H1 (cell line): ENCODE data around the gene CAPN8. TPM values are rescaled to one million over a fixed set of nuclear protein-coding genes. Genes with fewer than 3 reads are reported as not detected.

ENCODE experiments used
- CTCF ChIA-PET: fragments of 300-600 bp; sonication (Branson Sonifier 250); formaldehyde crosslinking; loops from one replicate; lab custom pipeline; 2021; ENCODE audit not compliant: partially characterized antibody; lab: Charles Lee
- POLR2A ChIA-PET: fragments of 300-600 bp; sonication (Branson Sonifier 250); formaldehyde crosslinking; loops from one replicate; lab custom pipeline; 2021; ENCODE audit warnings: inconsistent platforms; ENCODE audit not compliant: partially characterized antibody; lab: Charles Lee
- DNase-seq, 2 experiments: peaks; one replicate each; pipeline versions ENCODE4 v3.0.0 to v3.0.0-alpha.2; 2010 to 2022; ENCODE audit warnings: low spot score in 2 of 2, low read depth in 1 of 2, mixed read lengths in 1 of 2
- FAIRE-seq: peaks from 2 replicates; lab custom pipeline; 2011; peaks lifted over from hg19 to GRCh38; lab: Jason Lieb, UNC
- H2AFZ ChIP-seq: 2 replicates; pipeline ENCODE4 v1.8.1; 2012; ENCODE audit warnings: low read length, inconsistent platforms
- H2AK5ac ChIP-seq: 2 replicates; pipeline ENCODE4 v1.6.1; 2013; ENCODE audit warnings: low read depth, low read length
- H2BK120ac ChIP-seq: replicated peaks from 2 replicates; pipeline ENCODE3; 2013; ENCODE audit warnings: low read depth, low read length, inconsistent platforms
- H2BK12ac ChIP-seq: 2 replicates; pipeline ENCODE4 v1.6.1; 2013; ENCODE audit warnings: low read depth, low read length
- H2BK15ac ChIP-seq: 2 replicates; pipeline ENCODE4 v1.6.1; 2013; ENCODE audit warnings: low read length
- H2BK20ac ChIP-seq: 2 replicates; pipeline ENCODE4 v1.6.1; 2013; ENCODE audit warnings: low read length
- H2BK5ac ChIP-seq: 2 replicates; pipeline ENCODE4 v1.6.1; 2013; ENCODE audit warnings: low read depth, low read length
- H3K14ac ChIP-seq: 2 replicates; pipeline ENCODE4 v1.6.1; 2013; ENCODE audit warnings: inconsistent platforms; ENCODE audit not compliant: insufficient read length
- H3K18ac ChIP-seq: 2 replicates; pipeline ENCODE4 v1.6.1; 2013; ENCODE audit warnings: low read length; ENCODE audit errors: extremely low read depth
- H3K23ac ChIP-seq: 2 replicates; pipeline ENCODE4 v1.6.1; 2013; ENCODE audit warnings: inconsistent platforms; ENCODE audit not compliant: insufficient read length
- H3K23me2 ChIP-seq: 2 replicates; pipeline ENCODE4 v1.6.1; 2013; ENCODE audit warnings: low read depth, low read length
- H3K27ac ChIP-seq: 2 replicates; pipeline ENCODE4 v1.6.1; 2011; ENCODE audit warnings: low read depth, low read length, inconsistent platforms
- H3K27me3 ChIP-seq, 4 experiments: replicated peaks in 1 of 4; 1 replicate in 1 of 4; 2 replicates in 3 of 4; pipeline versions ENCODE4 v1.6.1 to v1.8.1; 2011 to 2013; ENCODE audit warnings: low read length in 3 of 4, mild to moderate bottlenecking in 3 of 4, inconsistent platforms in 2 of 4, mixed read lengths in 2 of 4, moderate library complexity in 1 of 4; ENCODE audit not compliant: control insufficient read depth in 3 of 4, insufficient read depth in 3 of 4; ENCODE audit errors: extremely low read depth in 1 of 4
- H3K36me3 ChIP-seq, 4 experiments: 2 replicates each; pipeline versions ENCODE4 v1.6.1 to v1.8.1; 2011 to 2013; ENCODE audit warnings: mild to moderate bottlenecking in 4 of 4, low read length in 3 of 4, moderate library complexity in 2 of 4, control low read depth in 1 of 4, inconsistent platforms in 1 of 4; ENCODE audit not compliant: insufficient read depth in 4 of 4, control insufficient read depth in 2 of 4
- H3K4ac ChIP-seq: replicated peaks from 2 replicates; pipeline ENCODE3; 2013; ENCODE audit warnings: low read length, low read depth, mixed read lengths, inconsistent platforms; ENCODE audit not compliant: insufficient read length
- H3K4me1 ChIP-seq, 4 experiments: replicated peaks in 1 of 4; 1 replicate in 1 of 4; 2 replicates in 3 of 4; pipeline versions ENCODE4 v1.6.1 to v1.8.1; 2011 to 2013; ENCODE audit warnings: low read length in 3 of 4, inconsistent platforms in 2 of 4, mixed read lengths in 1 of 4; ENCODE audit not compliant: insufficient read depth in 4 of 4, control insufficient read depth in 3 of 4
- H3K4me2 ChIP-seq, 2 experiments: 2 replicates each; pipeline versions ENCODE4 v1.6.1 to v1.8.1; 2011 to 2013; ENCODE audit warnings: low read depth in 2 of 2, low read length in 2 of 2, control low read depth in 1 of 2, inconsistent platforms in 1 of 2, mild to moderate bottlenecking in 1 of 2; ENCODE audit not compliant: insufficient read depth in 1 of 2
- H3K4me3 ChIP-seq, 4 experiments: fragments of 200-600, 300-600 bp in 1 of 4; sonication (generic), shearing (Covaris generic), sonication (Bioruptor Twin) in 1 of 4; 2 replicates each; pipeline versions ENCODE4 v1.5.1 to v1.8.1; 2011 to 2016; ENCODE audit warnings: low read length in 4 of 4, low read depth in 3 of 4, control low read depth in 2 of 4, inconsistent platforms in 2 of 4, mild to moderate bottlenecking in 2 of 4, mixed read lengths in 1 of 4, moderate library complexity in 1 of 4; ENCODE audit not compliant: insufficient read depth in 2 of 4; ENCODE audit errors: extremely low read depth in 1 of 4
- H3K56ac ChIP-seq: replicated peaks from 2 replicates; pipeline ENCODE3; 2013; ENCODE audit warnings: low read depth, mild to moderate bottlenecking, mixed read lengths, low read length, inconsistent platforms; ENCODE audit not compliant: insufficient read length
- H3K79me1 ChIP-seq: 2 replicates; pipeline ENCODE4 v1.6.1; 2013; ENCODE audit warnings: low read depth, low read length, control low read depth
- H3K79me2 ChIP-seq, 2 experiments: 2 replicates each; pipeline versions ENCODE4 v1.6.1 to v1.8.1; 2012 to 2013; ENCODE audit warnings: low read length in 2 of 2, mild to moderate bottlenecking in 2 of 2, inconsistent platforms in 1 of 2; ENCODE audit not compliant: insufficient read depth in 2 of 2, control insufficient read depth in 1 of 2
- H3K9ac ChIP-seq, 4 experiments: replicated peaks in 1 of 4; 1 replicate in 1 of 4; 2 replicates in 3 of 4; pipeline versions ENCODE4 v1.6.1 to v1.8.1; 2011 to 2013; ENCODE audit warnings: low read depth in 3 of 4, low read length in 3 of 4, control low read depth in 2 of 4, mild to moderate bottlenecking in 2 of 4, moderate library complexity in 2 of 4, inconsistent platforms in 1 of 4; ENCODE audit errors: extremely low read depth in 1 of 4
- H3K9me3 ChIP-seq, 2 experiments: 2 replicates each; pipeline versions ENCODE4 v1.6.1 to v1.8.1; 2012 to 2013; ENCODE audit warnings: mild to moderate bottlenecking in 2 of 2, moderate library complexity in 2 of 2, control low read depth in 1 of 2, inconsistent platforms in 1 of 2, low read depth in 1 of 2, low read length in 1 of 2, mixed read lengths in 1 of 2; ENCODE audit not compliant: insufficient read depth in 2 of 2
- H4K20me1 ChIP-seq, 2 experiments: replicated peaks in 1 of 2; 2 replicates each; pipeline versions ENCODE3 to v1.8.1; 2011 to 2013; ENCODE audit warnings: inconsistent platforms in 2 of 2, low read length in 2 of 2, mild to moderate bottlenecking in 1 of 2; ENCODE audit not compliant: insufficient read depth in 2 of 2, control insufficient read depth in 1 of 2
- H4K5ac ChIP-seq: 2 replicates; pipeline ENCODE4 v1.6.1; 2013; ENCODE audit warnings: low read length, low read depth, mixed read lengths, inconsistent platforms; ENCODE audit not compliant: insufficient read length
- H4K8ac ChIP-seq: 2 replicates; pipeline ENCODE4 v1.8.0; 2013; ENCODE audit warnings: mild to moderate bottlenecking, moderate library complexity, low read length, inconsistent platforms; ENCODE audit not compliant: insufficient read depth; ENCODE audit errors: extremely low read depth
- H4K91ac ChIP-seq: replicated peaks from 2 replicates; pipeline ENCODE3; 2013; ENCODE audit warnings: low read length, mixed read lengths, inconsistent platforms; ENCODE audit not compliant: insufficient read length
- ASH2L ChIP-seq: fragments of 200-600, 300-600 bp; sonication (generic); IDR thresholded peaks from one replicate; pipeline ENCODE4 v1.7.1; 2017; ENCODE audit warnings: low read length
- ATF2 ChIP-seq: IDR thresholded peaks from 2 replicates; pipeline ENCODE4 v1.6.1; 2012; ENCODE audit warnings: low read length, inconsistent platforms
- CBX5 ChIP-seq: fragments of 300-800, 300-1000 bp; sonication (generic); IDR thresholded peaks from 2 replicates; pipeline ENCODE4 v1.7.1; 2016; ENCODE audit warnings: antibody characterized with exemption, low read length, low read depth
- CEBPB ChIP-seq: IDR thresholded peaks from 2 replicates; pipeline ENCODE4 v1.6.1; 2012; ENCODE audit warnings: low read depth, low read length
- CHD1 ChIP-seq: IDR thresholded peaks from 2 replicates; pipeline ENCODE4 v1.6.1; 2012; ENCODE audit warnings: low read depth, low read length, improper control_type of control experiment
- CHD2 ChIP-seq: IDR thresholded peaks from 2 replicates; pipeline ENCODE4 v1.6.1; 2012; ENCODE audit warnings: low read length, improper control_type of control experiment
- GTF2F1 ChIP-seq: IDR thresholded peaks from 2 replicates; pipeline ENCODE4 v1.6.1; 2012; ENCODE audit warnings: low read depth, low read length, improper control_type of control experiment, borderline replicate concordance
- JUN ChIP-seq: IDR thresholded peaks from 2 replicates; pipeline ENCODE4 v1.6.1; 2011; ENCODE audit warnings: low read depth, mild to moderate bottlenecking, improper control_type of control experiment, low read length
- MAFK ChIP-seq: IDR thresholded peaks from 2 replicates; pipeline ENCODE4 v1.6.1; 2012; ENCODE audit warnings: low read depth, mild to moderate bottlenecking, improper control_type of control experiment, low read length
- NANOG ChIP-seq: IDR thresholded peaks from 2 replicates; pipeline ENCODE4 v1.6.1; 2011; ENCODE audit warnings: low read length, low read depth, mild to moderate bottlenecking, inconsistent platforms; ENCODE audit not compliant: insufficient read depth, poor library complexity, severe bottlenecking
- NRF1 ChIP-seq: IDR thresholded peaks from 2 replicates; pipeline ENCODE4 v1.6.1; 2011; ENCODE audit warnings: mild to moderate bottlenecking, low read depth, low read length, improper control_type of control experiment
- POU5F1 ChIP-seq: IDR thresholded peaks from 2 replicates; pipeline ENCODE4 v1.6.1; 2011; ENCODE audit warnings: low read depth, mild to moderate bottlenecking, low read length, moderate library complexity
- TAF1 ChIP-seq: IDR thresholded peaks from 2 replicates; pipeline ENCODE4 v1.6.1; 2011; ENCODE audit warnings: mild to moderate bottlenecking, low read depth, low read length
- YY1 ChIP-seq: IDR thresholded peaks from 2 replicates; pipeline ENCODE4 v1.6.1; 2011; ENCODE audit warnings: low read depth, mild to moderate bottlenecking, low read length
- WGBS, 2 experiments: shearing (Covaris generic) in 1 of 2; methylation state at CpG; one replicate each; pipeline versions ENCODE4 v1.1.6 to v1.1.7; 2013 to 2015; ENCODE audit warnings: low lambda C conversion rate in 2 of 2, mixed read lengths in 2 of 2, inconsistent platforms in 1 of 2, low coverage in 1 of 2, missing lambda C conversion rate in 1 of 2; ENCODE audit not compliant: insufficient replicate concordance in 2 of 2, insufficient coverage in 1 of 2, insufficient read length in 1 of 2; ENCODE audit errors: extremely low coverage in 1 of 2, missing lambda C conversion rate in 1 of 2; 5-methylcytosine and 5-hydroxymethylcytosine counted together
- polyA plus RNA-seq, 7 experiments: library from polyadenylated mRNA; depleted of rRNA in 3 of 7; stranded (reverse) in 5 of 7; unstranded in 2 of 7; fragments of >200 nt in 5 of 7; fragments of 200-250 nt in 2 of 7; gene quantifications; 1 replicate in 5 of 7; 2 replicates in 1 of 7; 4 replicates in 1 of 7; pipeline versions ENCODE4 v1.2.1 to v1.2.3, GENCODE V29; 2011 to 2013; ENCODE audit warnings: missing spikeins in 2 of 7, mixed read lengths in 2 of 7
- total RNA-seq: library from RNA; stranded (reverse); fragmentation: NEBNext Ultra II Directional; extraction: Animal tissue kit (Norgen Biotek cat#: 25700); gene quantifications from 2 replicates; pipeline ENCODE4 v1.2.1, GENCODE V29; 2021

The CAPN8 gene
- total and polyA plus RNA-seq, 2 of the 8 experiments (the other 6 are each of a cell fraction or from before 2014, with no cell fraction given), result 0.20 to 0.26 TPM

DNA sequence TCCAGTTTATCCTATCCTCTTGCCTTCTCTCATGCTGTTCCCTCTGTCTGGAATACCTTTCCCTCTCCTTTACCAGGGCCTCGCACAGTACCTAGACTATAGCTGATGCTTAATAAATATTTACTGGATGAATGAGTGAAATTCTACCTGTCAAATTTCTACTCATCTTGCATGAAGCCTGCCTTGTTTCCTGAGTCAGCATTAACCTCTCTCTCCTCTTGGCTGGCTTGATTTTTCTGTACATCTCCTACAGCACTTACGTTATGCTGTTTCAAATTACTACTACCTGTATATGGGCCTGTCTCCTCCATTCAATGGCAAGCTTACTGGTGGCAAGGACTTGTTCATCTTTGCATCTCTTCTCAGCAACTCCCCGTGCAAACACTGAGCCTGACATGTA is 130.8 kb downstream of the CAPN8 start:
- no peaks in the 10 kb centered on the region for H3K79me2 ChIP-seq
- no peak overlapping the region for H2BK5ac ChIP-seq
- no peak overlapping the region for H2BK20ac ChIP-seq
- H3K27me3 ChIP-seq, result no peaks in the 10 kb centered on the region
- no peak overlapping the region for H4K8ac ChIP-seq
- H3K79me1 ChIP-seq, result no peaks in the 10 kb centered on the region
- H3K27ac ChIP-seq, result no peak overlapping the region
- no peak overlapping the region for H3K4me3 ChIP-seq
- H3K4me1 ChIP-seq, result peaks cover 0 to 2% (median under 1%) of the 10 kb centered on the region in 4 experiments; a peak in 2 of 7 replicates
- H3K4me2 ChIP-seq, result no peak overlapping the region
- H2AFZ ChIP-seq, result no peak overlapping the region
- no peaks in the 10 kb centered on the region for H3K9me3 ChIP-seq
- no peak overlapping the region for H3K14ac ChIP-seq
- POLR2A ChIA-PET, result no interaction called here
- H3K56ac ChIP-seq, result no peak overlapping the region
- H4K5ac ChIP-seq, result no peak overlapping the region
- H3K23me2 ChIP-seq, result no peaks in the 10 kb centered on the region
- no peak overlapping the region for H3K18ac ChIP-seq
- H3K9ac ChIP-seq, result no peak overlapping the region
- no peak overlapping the region for H2BK15ac ChIP-seq
- no peaks in the 10 kb centered on the region for H3K36me3 ChIP-seq
- no peak overlapping the region for H2AK5ac ChIP-seq
- no peaks in the 10 kb centered on the region for H4K20me1 ChIP-seq
- no peak for FAIRE-seq
- no peak overlapping the region for H3K4ac ChIP-seq
- H2BK120ac ChIP-seq, result no peak overlapping the region
- 91% methylated on average over 3 of the region's 3 CpGs; no CpG with 5 or more reads in 1 of the 2 experiments for WGBS, 2 experiments
- no peak overlapping the region for H3K23ac ChIP-seq
- DNase-seq, result no peak
- H4K91ac ChIP-seq, result no peak overlapping the region
- CTCF ChIA-PET, result interaction anchor here (0.8 to 3.8 kb wide), 14 partner anchors 9 to 280 kb away, joined by 3 to 18 read pairs (median 4); no protein-coding TSS in a partner anchor
- H2BK12ac ChIP-seq, result no peak overlapping the region
- TF ChIP-seq TAF1 (no peak), NANOG (no peak), CBX5 (no peak), YY1 (no peak), CHD2 (no peak), NRF1 (no peak), CHD1 (no peak), MAFK (no peak), CEBPB (no peak), ATF2 (no peak), GTF2F1 (no peak), ASH2L (no peak), POU5F1 (no peak), JUN (no peak)
